HG02610 (cell line): ENCODE results near the gene ANKRD40CL.
"Not testable (repeated sequence)": the region's sequence is repeated elsewhere in the genome, so short reads cannot be mapped to it uniquely, and the experiment has no call there.

Experiments
- ATAC-seq: cut with Tn5 transposase; IDR thresholded peaks from one replicate; pipeline ENCODE4 v1.9.1; 2021; ENCODE audit warnings: mild to moderate bottlenecking, moderate library complexity; ENCODE audit not compliant: unreplicated experiment

The ANKRD40CL gene, protein sequence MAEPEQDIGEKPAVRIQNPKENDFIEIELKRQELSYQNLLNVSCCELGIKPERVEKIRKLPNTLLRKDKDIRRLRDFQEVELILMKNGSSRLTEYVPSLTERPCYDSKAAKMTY

DNA sequence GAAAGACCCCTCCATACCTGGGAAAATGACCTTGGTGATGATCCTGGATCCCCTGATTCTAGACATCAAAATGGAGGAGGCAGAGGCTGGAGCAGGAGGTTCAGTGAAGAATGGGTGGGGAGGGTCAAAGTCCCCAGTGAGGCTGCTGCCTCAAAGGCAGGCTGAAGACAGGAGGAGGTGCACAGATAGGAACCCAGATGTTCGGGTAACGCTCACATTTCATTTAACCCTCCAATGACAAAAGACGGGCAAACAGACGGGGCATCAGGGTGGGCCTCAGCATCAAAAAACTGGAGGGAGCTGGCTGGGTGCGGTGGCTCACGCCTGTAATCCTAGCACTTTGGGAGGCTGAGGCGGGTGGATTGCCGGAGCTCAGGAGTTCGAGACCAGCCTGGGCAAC, at the start of gene ANKRD40CL:
Gene ANKRD40CL, minus strand, starts transcription at position 73 of the 400 bp plus-strand sequence. CDS start 605 bp downstream, outside the sequence.
- no peak for ATAC-seq

DNA sequence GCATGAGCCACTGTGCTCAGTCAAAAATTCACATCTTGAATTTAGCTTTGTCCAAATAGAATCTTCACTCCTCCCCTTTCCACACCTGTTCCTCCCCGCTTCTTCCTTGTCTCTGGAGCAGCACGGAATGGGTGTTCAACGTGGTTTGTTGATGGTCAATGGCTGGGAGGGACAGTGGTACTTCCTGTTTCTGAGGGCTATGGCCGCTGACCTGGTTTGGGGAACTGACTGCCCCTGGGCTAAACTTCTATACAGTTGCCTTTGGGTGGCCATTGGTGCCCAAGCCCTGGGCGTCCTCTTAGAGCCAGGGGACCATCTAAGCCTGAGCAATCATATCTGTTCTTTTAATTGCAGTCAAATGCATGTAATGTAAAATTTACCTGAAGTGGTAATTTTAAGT, 49.0 kb upstream of the ANKRD40CL start:
- no peak for ATAC-seq

DNA sequence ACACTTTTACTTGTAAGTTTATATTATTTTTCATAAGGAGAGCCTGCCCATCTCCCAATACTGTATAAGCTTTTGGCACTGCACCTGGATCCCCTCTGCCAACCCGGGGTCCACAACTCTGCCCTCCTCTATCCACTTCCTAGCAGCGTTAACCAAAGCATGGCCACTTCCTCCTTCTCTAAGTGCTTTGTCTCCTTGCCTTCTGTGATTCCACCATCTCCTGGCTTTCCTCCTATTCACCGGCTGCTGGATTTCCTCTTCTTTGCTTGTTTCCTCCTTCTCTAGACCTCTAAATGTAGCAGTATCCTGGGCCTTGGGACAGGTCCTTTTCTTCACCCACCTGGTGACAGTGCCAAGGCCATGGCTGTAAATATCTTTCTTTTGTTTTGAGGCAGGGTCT, 48.1 kb upstream of the ANKRD40CL start:
- no peak for ATAC-seq

DNA sequence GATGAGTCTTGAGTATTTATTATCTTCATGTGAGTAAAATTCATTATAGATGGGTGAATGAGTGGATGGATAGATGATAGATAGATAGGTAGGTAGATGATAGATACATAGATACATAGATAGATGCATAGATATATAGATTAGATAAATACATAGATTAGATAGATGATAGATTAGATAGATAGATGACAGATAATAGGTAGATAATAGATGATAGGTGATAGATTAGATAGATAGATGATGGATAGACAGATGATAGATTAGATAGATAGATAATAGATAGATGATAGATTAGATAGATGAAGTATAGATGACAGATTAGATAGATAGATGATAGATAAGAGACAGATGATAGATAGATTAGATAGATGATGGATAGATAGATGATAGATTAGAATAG, 46.3 kb upstream of the ANKRD40CL start:
- no peak for ATAC-seq

DNA sequence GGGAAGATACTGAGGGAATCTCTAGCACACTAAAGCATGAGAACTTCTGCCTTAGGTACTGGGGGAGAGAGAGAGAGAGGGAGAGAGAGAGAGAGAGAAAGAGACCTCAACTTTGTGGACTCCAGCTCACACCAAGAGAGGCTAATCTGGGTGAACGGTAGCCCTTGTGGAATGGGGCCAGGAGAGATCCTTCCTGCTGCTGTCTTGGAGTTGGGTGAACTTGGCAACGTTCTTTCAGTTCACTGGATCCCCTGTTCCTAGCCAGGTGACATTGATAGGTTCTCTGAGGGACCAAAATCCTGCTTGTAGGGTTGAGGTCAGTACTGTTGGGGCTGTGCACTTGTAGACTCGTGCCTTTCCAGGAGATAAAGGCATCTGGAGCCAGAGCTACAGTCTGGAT, 41.6 kb upstream of the ANKRD40CL start:
- ATAC-seq, result no peak

DNA sequence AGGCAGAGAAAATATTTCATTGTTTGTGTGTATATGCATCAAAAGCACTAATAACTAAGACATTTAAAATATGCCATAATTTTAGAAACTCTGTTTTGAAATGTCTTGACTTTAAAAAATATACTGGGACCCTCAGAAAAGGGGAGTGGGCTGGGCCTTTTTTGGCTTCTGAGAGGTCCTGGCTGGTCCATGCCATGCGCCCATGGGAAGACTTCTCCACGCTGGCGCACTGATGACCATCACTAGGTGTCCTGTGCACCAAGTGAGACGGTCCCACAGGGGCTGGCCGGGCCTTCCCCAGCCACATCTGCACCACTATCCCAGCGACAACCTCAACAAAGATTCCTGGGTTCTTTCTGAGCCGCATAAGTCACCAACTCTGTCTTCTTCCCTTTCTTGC, 41.1 kb upstream of the ANKRD40CL start:
- ATAC-seq, result no peak

DNA sequence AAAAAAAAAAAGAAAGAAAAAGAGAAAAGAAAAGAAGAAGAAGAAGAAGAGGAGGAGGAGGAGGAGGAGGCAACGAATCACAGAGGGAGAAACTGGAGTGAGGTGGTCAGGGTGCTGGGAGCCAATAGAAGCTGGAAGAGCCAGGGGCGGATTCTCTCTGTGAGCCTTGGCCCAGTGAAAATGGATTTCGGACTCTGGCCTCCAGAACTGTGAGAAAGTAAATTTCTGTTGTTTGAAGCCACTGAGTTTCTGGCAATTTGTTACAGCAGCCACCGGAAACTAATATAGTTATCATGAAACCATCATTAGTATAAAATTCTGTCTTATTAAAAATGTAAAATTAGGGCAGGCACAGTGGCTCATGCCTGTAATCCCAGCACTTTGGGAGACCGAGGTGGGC, 40.4 kb upstream of the ANKRD40CL start:
- ATAC-seq, result no peak

DNA sequence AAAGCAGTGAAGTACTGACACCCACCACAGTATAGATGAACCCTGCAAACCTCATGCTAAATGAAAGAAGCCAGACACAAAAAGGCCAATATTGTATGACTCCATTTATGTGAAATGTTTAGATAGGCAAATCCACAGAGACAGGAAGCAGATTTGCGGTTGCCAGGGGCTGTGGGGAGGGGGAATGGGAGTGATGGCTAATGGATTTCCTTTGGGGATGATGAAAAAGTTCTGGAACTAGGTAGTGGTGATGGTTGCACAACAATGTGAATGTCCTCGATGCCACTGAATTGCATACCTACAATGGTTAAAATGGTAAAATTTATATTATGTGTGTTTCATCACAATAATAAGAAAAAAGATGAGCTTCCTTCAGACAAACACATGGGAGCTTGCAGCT, 39.7 kb upstream of the ANKRD40CL start:
- no peak for ATAC-seq

DNA sequence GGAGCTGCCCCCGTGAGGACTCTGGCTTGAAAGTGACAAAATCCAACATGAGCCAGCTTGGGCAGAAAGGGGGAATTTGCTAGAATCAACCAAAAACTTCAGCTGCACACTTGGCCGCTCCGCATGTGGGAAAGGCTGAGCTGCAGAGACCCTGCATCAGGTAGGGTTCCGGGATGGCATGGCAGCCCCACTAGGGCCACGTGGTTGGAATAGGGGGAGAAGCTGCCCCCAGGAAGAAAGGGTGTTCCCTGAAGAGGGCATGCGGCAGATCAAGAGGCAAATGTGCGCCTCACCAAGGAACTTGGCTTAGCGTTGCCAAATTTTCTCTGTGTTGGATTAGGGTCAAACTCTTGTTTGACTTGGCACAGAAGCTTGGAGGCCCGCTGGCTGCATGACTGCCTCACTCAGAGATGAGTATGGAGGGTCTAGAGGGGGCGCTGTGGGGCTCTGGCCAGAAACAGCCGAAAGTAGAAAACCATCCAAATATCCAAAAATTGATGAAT, 38.9 kb upstream of the ANKRD40CL start:
- no peak for ATAC-seq

DNA sequence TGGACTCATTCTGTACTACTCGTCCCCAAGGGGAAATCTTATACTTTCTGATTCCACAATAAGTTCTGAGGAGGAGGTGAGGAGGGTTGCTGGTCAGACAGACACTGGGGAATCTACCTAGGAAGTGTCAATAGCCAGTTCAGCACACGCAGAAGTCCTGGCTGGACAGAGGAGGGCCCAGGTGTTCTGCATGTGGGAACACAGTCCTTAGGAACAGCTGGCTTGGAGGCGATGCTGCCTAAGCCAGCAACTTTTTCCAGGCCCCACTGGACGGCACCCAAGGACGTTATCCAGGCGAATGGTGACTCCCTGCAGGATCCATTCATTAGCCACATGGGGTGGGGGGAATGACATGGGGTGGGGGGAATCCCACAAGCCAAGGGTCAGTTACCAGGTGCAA, 38.2 kb upstream of the ANKRD40CL start:
- ATAC-seq, result no peak

DNA sequence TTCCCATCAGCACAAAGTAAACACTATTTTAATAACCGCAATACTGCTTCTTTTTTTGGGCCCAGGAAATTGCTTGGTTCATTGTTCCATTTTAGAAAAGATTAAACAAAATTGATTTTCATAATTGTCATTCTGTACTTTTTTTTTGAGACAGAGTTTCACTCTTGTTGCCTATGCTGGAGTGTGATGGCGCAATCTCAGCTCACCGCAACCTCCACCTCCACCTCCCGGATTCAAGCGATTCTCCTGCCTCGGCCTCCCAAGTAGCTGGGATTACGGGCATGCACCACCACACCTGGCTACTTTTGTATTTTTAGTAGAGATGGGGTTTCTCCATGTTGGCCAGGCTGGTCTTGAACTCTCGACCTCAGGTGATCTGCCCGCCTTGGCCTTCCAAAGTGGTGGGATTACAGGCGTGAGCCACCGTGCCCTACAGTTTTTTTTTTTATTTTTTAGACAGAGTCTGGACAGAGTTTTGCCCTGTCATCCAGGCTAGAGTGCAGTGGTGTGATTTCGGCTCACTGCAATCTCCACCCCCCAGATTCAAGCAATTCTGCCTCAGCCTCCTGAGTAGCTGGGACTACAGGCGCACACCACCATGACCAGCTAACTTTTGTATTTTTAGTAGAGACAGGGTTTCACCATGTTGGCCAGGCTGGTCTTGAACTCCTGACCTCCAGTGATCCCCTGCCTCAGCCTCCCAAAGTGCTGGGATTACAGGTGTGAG, 37.6 kb upstream of the ANKRD40CL start:
- ATAC-seq, result not testable (repeated sequence)

DNA sequence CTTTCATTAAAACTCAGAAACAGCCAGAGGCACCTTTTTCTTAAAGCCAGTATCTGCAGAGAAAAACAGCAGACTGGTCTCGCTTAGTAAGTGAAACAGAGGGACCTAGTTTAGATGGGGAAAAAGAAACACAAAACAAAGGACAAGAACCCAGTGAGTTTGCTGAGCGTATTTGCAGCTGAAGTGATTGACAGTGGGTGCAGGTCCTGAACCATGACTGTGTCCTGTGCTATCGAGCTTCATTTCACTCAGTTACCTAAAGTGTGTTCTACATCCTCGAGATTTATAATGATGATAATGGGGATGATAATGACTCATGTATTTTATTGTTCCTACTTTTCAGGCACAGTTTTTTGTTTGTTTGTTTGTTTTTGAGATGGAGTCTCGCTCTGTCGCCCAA, 36.4 kb upstream of the ANKRD40CL start:
- ATAC-seq, result no peak

DNA sequence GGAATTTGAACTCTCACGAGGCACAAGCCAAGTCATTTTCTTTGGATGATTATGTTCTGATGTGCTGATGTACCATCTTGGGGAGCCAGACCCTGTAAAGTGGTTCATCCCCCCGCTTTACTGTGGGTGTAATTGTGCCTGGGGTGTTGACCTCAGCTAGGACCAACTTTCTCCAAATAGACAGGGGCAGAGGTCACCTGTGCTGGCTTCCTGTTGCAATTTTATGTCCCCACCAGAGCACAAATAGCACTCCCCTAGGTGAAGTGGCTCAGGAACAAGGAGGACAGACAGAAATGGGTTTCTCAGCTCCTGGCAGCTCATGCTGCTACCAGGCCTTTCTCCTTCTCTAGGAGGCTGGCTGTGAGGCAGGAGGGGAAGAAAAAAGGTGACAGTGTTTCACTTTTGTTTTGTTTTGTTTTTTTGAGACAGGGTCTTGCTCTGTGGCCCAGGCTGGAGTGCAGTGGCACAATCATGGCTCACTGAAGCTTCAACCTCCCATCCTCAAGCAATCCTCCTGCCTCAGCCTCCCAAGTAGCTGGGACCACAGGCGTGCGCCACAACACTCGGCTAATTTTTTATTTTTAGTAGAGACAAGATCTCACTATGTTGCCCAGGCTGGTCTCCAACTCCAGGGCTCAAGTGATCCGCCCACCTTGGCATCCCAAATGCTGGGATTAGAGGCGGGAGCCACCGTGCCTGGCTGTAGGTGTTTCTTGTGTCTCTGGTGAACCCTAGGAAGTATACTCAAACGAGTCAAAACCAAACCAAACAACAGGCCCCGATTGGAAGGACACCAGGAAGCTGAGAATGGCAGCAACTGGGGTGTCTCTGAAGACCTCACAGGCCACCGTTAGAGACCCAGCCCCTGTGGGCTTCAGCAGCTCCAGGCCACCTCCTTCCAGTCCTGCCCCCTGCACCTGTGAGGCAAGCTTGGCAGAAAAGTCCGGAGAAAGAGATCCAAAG, 35.6 kb upstream of the ANKRD40CL start:
- no peak for ATAC-seq

DNA sequence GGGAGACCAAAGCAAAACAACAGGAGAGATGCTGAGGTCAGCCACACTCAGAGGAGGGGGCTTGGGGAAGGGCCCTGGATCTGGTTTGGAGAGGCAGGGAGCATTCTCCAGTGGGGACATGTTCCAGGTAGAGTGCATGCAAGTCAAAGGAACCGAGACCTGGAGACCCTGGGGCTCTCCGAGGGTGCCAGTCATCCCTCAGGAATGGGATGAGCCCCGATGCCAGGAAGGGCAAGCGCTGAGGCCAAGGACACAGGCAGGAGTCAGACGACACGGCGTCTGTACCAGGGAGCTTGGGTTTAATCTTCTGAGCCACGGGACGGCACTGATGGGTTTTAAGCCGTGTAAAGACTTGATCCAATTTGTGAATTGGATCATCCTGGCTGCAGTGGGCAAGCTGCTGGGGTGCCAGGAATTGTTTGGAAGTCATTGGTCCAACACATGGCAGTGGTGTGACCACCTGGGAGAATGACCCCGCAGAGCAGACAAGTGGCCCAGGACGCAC, 32.9 kb upstream of the ANKRD40CL start:
- no peak for ATAC-seq

DNA sequence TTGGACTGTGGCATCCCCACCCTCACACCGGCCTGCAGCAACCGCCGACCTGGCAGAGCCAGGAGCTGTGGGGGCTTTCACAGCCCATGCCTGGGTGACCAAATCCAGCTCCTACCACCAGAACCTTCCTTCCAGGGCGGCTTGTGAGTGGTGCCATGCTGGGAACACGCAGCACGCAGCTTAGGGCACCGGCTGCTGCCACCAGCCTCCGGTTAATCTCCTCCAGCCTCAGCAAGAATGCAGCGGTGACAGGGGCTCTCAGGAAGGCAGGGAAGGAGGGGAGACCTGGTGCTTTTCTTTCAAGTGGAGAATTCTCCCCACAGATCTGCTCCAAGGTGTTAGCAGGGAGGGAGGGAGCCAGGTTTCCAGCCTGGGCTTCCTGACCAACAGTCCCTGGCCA, 32.3 kb upstream of the ANKRD40CL start:
- no peak for ATAC-seq

DNA sequence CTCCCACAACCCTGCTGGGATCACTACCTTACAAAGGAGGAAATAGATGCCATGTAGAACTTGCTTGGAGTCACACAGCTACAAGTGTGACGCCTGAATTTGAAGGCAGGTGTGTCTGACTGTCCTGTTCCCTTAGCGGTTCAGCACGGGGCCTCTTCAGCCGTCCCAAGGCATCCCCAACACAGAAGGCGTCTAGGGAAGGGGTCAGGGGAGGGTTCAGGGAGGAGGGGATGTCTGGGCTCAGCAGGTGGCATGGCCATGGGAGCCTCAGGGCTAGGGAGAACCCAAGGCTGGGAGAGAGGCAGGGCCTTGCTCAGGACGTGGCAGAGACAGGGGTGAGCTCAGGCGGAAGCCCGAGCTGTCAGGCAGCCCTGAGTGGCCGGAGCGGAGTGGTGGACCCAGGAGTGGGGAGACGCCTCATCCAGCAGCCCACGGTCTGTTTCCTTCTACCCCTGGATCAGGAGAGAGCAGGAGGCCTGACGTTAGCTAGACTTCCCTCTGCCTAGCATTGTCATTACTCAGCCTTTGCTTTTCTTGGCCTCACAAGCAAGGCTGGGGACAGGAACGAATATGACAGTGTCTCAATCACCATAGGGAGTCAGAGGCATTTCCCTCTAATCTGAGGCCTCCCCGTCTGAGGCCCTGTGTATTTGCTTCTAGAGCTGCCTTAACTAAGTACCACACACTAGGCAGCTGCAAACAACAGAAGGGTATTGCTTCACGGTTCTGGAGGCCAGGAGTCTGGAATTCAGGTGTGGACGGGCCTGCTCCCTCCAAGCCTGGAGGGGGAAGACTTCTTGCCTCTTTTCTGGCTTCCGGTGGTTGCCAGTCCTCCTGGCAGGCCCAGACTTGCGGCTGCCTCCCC, 31.3 kb upstream of the ANKRD40CL start:
- no peak for ATAC-seq

DNA sequence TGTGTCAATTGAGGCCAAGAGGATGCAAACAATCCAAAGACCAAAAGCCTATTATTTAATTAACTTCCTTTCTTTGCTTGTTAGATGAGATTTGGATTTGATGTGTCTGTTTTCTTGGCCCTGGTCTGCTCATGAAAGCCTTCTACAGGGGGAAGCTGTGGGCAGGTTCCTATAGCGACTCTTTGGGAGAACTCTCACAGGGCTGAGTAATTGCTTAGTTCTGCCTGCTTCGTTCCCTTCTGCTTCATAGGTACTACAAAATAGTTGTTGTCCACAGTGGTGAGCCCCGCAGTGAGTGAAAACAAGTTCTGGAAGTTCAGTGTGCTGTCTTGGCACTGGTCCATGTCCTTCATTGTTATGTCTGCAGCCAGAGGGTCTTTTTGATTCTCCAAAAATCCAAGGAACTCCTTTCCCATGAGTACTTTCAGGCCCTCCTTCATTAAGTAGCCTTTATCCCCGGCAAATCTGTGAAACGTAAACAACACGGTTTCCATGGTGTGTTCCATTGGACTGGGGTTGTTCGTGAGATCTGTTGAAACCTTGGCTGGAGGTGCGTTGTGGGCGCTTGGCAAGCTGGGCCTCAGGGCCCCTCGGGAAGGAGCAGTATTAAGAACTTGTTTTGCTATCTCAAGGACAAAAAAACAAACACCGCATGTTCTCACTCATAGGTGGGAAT, 30.0 kb upstream of the ANKRD40CL start:
- ATAC-seq, result no peak

DNA sequence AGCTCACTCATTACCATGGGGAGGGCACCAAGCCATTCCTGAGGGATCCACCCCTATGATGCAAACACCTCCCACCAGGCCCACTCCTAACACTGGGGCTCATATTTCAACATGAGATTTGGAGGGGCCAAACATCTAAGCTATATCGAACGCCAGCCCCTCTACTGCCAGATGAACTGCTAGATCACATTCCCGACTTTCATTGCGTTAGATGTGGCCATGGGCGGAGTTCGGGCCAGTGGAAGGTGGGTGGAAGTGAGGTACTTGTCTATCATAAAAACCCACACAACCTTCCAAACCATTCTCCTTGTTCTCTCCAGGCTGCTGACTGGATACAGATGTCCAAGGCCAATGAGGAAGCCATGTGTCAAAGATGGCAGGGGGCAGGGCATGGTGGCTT, 27.0 kb upstream of the ANKRD40CL start:
- no peak for ATAC-seq

DNA sequence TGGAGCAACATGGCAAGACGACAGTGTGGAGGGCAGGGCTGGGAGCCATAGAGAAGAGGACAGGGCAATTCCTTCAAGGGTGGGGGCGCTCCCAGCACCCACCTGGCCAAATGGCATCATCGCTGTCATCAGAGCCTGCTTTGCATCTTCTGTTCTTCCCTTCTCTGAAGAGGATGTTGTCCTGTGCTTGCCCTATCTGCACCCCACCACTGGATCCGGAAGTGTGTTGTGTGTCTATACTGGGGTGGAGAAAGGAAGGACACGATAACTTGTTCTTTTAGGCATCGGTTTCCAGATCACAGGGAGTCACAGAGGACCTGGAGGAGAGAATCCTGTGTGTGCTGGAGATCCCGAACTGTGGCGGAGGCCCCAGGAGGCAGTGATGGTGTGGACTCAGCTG, 25.7 kb upstream of the ANKRD40CL start:
- no peak for ATAC-seq

DNA sequence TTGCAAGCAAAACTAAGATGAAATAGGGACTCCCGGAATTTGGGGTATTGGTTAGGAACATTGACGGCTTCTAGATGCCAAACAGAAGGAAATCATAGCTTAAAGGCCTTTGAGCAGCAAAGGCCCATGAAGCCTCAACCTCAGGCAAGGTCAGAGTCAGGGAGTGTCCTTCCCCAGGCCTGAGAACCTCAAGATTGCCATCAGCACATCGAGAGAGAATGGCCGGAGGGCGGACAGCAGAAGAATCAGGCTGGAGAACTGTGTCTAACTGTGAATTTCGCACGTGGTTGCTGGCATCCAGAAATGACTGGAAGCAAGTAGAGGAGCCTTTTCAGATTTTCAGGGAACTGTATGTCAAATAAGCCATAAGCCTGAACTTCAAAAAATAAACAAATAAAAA, 24.8 kb upstream of the ANKRD40CL start:
- no peak for ATAC-seq
